HuH-7 (cell line): ENCODE measurements around the gene CLDND1.
A peak's percentile ranks its signal among the peaks of the same experiment; 100 is the strongest.
"Not testable (repeated sequence)": the region's sequence is repeated elsewhere in the genome, so short reads cannot be mapped to it uniquely, and the experiment has no call there.

ENCODE experiments used
- DNase-seq: peaks from one replicate; pipeline ENCODE4 v3.0.0; 2011; ENCODE audit warnings: low spot score

The CLDND1 gene

DNA sequence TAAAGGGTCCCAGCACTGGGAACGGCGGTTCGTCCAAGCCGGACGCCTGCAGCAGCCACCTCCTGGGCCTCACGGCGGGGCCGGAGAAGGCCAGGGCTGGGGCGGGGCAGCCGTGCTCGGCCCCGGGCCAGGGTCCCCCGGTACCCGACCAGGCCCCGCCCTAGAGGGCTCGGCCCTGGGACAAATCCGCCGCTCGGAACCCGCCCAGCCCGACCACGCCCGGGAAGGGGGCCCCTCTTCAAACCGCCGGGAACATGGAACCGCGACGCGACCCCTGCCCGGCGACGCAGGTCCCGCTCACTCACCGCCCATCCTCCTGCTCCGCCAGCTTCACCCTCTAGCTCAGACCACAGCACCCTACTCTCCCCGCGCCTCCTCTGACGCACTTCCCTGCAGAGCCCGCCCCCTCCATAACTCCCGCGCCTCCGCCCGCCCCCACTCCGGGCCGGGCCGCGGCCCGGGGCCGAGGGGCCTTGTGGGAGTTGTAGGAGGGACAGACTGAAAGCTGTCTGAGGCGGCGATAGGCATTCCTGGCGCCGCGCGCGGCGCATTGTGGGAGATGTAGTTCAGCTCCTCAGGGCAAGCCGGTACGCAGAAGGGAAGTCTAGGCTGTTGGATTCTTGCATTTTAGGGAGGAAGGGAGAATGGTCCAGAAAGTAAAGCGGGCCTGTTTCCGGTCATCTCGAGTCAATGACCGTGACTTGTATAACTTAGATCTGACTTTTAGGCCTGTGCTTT lies at the start of gene CLDND1:
Gene CLDND1 (minus strand): TSS at position 359 of the 738 bp plus-strand sequence. CDS start 1,478 bp downstream, outside the sequence.
- DNase-seq = peak; percentile 98

DNA sequence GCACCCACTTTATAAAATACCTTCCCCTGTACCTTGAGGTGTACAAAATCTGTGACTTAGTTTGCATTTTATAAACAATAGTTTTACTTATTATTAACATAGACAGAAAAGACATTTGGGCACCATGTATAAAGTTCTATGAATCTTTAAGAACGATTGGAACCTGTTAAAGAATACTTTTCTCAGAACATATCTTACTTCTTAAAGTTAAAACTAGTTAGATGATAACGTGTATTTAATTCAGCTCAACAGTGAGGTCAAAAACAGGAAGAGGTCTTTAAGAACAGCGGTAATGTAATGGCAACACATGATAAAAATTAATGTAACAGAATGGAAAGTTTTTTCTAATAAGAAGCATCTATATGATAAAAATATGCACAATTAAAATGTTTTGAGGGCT lies 45.7 kb upstream of the CLDND1 start:
- DNase-seq = no peak

DNA sequence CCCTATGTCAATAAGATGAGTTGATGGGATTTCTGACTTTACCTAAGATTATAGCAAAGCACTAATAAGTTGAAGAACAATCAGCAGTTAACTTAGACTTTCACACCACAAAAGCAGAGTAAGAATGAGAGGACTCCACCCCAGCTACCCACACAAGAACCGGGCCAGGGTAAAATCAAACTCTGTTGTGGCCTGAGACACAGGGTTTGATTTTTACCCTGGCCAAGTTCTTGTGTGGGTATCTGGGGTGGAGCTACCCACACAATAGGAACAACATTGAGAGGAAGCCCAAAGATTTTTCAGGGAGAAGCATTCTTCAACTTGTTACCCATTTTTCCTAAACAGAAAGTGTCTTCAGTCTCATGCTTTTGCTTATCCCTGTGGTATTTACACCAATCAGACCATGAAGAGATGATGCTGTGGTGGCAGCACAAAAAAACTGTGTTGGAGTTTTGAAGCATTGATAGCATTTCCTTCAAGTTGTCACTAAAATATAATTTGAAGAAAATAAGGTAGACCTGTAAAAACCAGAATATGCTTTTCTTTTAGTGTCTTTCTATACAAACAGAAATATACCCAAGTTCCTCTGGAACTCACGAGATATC lies 45.1 kb upstream of the CLDND1 start:
- DNase-seq = no peak

DNA sequence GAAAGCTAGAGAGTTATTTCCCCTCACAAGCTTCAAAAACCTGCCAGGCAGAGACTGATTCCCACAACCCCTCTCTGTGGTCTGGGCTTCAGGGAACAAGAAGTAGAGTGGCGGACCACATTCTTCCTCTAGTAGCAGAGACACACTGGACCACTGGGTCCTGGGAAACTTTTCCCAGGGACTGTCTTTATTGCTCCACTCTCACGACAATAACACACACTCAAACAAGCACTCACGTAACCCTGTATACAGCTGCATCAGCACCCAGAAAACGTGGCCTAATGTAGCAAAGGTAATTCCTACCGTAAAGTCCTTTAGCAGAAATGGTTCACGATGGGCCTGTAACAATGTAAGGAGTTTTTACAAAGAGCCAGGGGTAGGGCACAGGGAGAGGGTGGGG lies 43.1 kb upstream of the CLDND1 start:
- no peak for DNase-seq

DNA sequence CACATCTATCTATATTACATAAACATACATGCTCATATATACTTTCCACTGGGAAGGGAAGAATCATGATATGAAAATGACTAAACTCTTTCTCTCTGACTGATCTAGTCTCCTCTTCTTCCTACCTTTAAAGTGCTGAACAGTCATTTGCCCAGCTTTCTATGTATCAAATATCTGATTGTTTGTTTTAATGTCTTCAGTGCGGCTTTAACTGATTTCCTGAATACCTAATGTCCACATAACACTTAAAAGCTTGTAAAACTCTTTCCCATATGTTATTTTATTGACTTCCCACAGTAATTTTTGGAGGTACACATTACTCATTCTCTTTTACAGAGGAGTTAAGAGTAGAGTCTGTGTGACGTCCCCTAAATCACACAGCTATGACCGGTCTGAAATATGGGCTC lies 42.5 kb upstream of the CLDND1 start:
- no peak for DNase-seq

DNA sequence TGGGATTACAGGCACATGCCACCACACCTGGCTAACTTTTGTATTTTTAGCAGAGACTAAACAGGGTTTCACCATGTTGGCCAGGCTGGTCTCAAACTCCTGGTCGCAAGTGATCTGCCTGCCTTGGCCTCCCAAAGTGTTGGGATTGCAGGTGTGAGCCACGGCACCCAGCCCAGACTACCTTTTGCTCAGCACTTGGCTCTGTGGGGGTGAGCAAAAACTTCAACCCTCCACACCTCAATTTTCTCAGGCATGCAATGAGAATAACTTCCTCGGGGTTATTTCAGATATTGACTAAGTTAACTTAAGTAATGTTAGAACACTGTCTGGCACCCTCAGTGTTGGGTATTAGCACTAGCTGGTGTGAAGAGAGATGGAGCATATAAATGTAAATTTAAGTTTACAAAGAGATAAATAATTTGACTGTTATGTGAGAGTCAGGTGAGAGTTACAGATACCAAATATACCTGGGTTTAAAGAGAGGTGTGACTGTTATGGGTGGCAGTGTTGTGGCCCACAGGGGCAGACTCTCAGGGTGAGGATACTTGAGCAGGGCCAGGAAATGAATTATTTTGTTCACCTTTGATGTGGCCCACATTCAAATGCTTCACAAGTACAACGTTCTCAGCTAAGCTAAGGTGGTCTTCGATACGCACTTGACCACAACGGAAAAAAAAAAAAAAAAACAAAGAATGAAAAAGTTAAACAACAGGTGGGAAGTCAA lies 41.7 kb upstream of the CLDND1 start:
- no peak for DNase-seq

DNA sequence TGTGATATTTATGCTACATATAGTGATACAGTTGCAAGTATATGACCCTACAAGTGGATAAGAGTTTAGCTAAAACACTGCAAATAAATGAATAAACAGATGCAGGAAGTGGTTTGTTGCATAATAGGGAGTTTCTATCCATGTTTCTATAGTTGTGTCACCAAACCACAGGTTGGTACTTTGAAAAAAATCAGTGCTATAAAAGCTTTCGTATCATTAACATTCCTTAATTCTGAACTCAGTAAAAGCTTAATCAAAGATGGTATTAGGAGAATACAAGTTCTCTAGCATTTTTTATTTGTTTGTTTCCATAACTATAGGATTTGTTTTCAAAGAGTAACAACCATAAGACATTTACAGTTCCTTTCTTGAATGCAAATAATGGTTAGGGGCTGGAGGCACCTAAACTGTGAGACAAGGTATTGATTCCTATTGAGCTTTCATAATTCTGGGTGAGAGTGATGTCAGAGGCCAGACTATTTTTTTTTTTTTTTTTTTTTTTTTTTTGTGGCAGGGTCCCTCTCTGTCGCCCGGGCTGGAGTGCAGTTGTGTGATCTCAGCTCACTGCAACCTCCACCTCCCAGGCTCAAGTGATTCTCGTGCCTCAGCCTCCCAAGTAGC lies 41.1 kb upstream of the CLDND1 start:
- no peak for DNase-seq

DNA sequence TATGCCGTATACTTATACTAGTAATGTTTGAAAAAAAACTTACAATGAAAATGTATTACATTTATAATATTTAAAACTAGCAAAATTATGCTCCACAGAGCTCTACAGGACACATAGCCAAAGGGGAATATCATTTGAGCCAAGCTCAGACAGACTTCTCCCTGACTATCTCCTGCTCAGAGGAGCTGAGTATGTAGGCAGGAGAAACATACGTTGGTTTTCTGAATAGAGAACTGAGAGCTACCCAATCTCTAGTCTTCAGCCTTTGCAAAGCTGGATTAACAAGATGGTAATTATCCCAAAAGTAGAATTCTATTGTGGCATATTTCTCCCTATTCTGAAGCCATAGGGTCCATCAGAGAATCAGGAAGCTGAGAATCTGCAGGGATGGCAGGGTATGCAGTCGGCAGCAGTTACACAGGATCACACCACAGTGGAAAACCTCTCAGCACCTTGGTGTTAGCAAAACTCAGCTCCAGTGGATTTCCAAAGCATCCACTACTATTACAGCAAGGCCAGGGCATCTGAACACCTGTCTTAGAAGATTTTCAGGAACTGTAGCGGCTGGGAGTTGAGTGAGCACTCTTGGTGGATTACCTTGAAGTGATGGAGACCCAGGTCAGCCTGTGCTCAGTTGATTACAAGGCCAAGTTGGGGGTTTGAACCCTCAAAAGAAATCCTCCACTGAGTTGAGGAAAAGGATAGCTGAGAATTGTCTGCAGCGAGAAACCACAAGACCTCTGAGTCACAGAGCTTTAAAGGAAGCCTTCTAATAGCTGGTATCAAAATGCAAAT lies 39.2 kb upstream of the CLDND1 start:
- DNase-seq = no peak

DNA sequence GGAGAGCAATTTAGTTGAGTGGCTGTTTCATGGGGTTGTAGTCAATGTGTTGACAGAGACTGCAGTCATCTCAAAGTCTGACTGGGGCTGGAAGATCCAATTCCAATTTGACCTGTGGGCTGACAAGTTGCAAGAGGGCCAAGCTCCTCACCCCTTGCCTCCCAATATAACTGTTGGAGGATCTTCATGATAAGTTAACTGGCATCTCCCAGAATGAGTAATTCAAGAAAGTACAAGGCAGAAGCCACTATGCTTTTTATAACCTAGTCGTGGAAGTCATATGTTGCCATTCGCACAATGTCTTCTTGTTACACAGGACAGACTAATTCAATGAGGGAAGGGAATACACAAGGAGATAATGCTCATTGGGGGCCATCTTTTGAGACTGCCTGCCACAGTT lies 38.2 kb upstream of the CLDND1 start:
- DNase-seq = no peak

DNA sequence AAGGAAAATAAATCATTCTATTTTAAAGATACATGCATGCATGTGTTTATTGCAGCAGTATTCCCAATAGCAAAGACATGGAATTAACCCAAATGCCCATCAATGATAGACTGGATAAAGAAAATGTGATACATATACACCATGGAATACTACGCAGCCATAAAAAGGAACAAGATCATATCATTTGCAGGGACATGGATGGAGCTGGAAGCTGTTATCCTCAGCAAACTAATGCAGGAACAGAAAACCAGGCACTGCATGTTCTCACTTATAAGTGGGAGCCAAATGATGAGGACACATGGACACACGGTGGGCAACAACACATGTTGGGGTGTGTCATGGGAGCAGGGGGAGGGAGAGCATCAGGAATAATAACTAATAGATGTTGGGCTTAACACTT lies 37.1 kb upstream of the CLDND1 start:
- DNase-seq = not testable (repeated sequence)

DNA sequence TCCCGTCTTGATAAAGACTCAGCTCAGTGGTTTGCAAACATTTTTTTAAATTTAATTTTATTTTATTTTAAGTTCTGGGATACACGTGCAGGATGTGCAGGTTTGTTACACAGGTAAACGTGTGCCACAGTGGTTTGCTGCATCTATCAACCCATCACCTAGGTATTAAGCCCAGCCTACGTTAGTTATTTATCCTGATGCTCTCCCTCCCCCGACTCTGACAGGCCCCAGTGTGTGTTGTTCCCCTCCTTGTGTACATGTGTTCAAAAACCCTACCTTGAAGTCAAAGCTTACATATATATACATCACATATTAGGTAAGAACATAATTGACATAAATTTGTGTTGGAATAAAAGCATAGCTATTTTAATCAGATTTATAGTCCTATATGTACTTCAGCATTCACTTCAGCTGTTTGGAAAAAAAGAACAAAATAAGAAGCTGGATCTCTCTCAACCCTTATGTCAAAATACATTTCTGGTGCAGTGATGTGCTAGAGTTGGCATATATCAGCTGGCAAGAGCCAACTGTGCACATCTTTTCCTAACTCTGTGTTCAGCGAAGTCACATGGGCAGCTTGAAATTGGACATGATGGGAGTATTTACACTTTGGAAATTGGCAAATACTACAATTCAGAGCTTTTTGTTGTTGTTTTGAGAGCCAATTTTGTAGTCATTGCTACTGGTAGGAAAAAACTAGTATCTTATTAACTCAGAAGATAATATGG lies 35.6 kb upstream of the CLDND1 start:
- no peak for DNase-seq

DNA sequence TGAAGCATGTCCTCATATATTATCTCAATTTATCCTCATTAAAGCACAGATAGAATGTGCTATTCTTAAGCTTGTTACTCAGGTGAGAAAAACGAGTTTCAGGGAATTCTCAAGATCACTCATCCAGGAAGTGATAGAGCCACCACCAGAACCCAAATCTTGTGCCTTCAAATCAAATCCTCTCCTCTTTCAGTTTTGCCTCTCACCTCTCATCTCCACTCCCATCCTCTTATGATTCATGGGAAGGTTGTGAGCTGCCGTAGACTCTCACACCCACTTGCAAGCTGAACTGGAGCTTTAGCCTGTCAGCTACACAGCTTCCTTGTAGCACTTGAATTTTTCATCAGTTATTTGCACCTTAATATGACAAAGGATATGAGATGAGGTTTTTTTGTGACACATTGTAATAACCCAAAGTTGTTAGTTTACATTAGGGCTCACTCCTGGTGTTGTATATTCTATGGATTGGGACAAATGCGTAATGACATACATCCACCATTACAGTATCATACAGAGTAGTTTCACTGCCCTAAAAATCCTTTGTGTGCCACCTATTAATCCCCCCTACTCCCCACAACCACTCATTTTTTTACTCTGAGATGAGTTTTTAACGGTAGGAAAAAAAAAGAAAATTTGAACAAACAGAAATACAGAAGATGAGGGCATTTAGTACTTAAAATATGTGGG lies 34.8 kb upstream of the CLDND1 start:
- no peak for DNase-seq

DNA sequence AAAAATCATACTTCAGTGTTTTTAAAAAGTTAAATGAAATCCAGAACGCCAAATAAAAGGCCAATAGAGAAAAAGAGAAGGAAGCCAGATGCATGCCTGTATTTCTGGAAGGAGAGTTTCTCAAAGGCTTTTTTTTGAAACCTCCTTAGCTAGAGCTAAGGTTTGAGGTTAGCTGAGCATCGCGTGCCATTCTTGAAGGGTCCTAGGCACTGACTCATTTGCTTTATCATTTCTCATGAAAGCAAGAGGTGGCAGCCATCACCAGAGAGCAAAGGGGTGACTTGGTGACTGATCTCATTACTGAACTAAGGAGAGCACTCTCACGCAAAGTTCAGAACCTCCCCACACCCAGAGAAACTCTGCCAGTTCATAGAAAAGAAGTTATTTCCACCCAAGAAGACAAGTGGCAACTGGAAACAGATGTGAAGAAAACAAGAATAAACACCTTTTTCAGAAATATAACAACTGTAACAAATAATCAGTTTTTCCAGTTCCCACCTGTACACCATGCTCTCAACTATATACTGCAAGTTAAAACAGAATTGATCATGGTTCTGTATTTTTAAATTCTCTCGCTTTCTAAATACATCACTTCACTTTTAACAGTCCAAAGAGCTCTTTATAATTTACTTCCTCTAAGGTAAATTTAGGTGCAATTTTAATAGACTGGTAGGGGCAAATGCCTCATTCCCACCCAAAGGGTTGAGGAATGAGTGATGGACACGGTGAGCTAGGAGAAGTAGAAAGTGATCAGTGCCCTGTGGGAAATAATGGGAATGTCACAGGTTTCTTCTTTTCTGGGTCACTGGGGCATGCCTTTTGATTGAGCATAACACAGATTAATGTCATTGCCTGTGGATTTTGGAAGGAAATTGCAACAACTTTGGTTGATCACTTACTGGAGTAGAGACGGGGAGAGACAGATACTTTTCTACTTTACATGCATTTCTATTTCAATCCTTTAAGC lies 33.7 kb upstream of the CLDND1 start:
- no peak for DNase-seq

DNA sequence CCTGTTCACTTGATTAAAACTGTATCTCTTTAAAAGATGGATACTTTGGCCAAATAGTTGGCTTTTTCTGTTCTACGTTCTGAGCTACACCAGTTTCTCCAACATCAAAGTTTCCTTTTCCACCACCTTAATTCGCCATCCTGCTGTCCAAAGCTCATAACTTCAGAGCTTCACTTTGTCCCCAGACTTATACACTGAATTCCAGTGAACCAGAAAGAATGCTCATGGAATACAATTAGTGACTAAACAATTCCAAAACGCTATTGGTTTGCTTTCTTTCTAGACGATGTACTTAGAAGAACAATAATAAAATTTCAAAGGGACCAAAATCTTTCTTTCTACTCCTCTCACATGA lies 32.3 kb upstream of the CLDND1 start:
- DNase-seq = no peak

DNA sequence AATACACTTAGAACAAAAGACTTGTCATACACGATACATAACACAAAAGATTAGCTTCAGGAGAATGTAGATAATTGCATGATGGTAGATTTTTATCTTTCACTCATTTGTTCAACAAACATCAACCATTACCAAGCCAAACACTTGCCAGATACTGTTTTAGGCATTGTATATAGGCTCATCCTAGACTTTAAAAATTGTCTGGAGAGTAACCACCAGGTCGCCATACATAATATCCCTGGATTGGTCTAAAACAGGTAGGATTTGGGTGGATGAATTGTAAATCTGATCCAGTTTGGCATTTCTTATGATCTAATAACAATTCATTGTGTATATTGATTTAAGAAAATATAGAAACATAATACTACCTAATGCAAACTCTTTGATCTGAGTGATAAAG lies 31.9 kb upstream of the CLDND1 start:
- no peak for DNase-seq

DNA sequence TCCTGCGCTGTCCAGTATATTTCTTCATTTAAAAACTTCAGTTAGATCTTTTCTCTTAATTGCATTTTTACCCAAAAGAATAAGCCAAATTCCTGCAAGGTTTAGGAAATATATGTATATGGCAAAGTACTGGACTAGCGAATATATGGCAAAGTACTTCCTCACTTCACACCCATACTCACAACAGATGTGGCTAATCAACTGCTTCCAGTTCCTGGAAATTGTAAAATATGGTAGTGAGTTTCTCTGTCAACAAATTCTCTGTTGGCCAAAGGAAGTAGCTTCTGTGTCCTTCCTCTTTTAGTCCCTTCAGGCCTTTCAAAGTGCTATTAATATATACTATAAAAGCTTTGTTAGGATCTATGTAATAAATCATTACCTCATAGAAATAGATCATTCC lies 31.1 kb upstream of the CLDND1 start:
- DNase-seq = no peak

DNA sequence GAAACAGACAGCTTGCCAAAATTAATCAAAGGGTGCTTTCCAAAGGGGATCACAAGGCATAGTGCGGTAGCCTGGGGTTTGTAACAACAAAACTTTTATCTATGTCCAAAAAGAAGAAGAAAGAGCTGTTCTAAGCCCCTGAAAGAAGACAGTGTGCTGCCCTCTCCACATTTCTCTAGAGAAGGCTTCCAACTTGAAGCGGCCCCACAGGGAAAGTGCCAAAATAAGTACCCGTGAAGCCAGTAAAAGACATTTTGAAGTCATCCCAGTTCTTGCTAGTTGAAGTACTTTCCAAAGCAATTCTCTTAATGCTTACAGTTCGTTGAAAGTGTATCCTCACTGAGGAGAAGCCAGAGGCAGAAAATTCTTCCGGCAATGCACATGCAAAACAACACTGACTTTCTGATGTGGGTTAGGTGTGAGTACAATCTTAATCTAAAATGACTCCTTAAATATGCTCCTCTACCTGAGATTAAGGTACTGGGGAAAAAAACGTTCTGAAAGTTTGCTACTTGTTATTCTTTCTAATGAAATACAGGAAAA lies 30.4 kb upstream of the CLDND1 start:
- no peak for DNase-seq

DNA sequence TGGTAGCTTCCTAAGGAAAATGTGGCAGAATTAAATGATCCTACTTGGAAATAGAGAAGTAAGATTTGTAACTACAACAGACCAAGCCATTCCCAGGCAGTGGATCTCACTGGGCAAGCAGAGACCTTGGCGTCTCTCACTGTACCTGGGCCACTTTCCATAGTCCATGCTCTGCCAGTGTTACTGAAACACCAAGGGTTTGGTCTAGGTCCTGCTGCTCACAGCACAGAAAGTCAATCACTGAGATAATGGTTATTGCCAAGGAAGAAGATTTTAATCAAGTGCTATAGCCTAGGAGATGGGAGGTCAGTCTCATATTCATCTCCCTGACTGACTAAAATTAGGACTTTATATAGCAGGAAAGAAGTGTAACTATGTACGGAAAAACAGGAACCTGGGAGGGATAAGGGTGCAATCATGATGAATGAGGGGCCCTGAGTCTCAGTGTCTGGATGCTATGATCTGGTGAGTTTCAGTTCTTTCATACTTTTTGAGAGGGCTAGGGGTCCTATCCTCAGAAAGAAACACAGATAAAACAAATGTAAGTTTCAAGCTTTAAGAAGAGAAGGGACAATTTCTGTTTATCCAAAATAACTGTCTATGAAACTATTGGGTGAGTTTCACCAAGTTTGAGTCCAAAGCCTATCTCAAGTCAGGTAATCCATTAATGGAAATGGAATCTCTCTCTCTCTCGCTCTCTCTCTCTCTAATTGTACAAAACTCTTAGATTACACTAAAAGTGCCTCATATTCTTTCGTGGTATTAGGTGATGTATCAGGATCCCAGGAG lies 29.7 kb upstream of the CLDND1 start:
- DNase-seq = no peak

DNA sequence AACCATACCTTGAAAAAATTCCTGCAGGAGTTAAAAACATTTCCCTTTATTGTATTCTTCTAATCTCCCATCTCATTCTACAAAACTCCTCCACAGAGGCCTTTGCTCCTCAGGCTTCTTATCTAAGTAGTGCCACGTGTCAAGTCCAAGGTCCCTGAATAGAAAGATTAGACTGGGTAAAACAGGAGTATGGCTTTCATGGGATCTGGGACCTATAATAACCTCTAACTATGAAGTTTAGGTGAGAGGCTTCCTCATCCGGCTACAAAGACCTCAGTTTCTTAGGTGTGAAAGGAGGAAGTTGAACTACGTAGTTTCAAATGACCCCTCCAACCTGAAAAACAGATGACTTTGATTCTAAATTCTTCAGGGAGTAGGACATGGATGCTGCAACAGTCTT lies 29.1 kb upstream of the CLDND1 start:
- DNase-seq = no peak
